ENCODE results near the gene SH3RF3.

- no peak for TF ChIP-seq CTCF (IDR thresholded peaks at IDR 0.05)
- no peak for TF ChIP-seq POLR2AphosphoS5 (IDR thresholded peaks at IDR 0.05; ENCODE audit: insufficient read depth in 1 of 2, low read depth in 1 of 2)
Measured at GRCh38 chr2:109383505-109384307, 254.7 kb downstream of the SH3RF3 start.

Data from vagina (tissue), 2 donors.